ENCODE data around the gene SYNDIG1. TPM values are rescaled to one million over a fixed set of nuclear protein-coding genes. Genes with fewer than 3 reads are reported as not detected.

The SYNDIG1 gene
- total RNA-seq, 2 experiments from 2014 or later: not detected

DNA sequence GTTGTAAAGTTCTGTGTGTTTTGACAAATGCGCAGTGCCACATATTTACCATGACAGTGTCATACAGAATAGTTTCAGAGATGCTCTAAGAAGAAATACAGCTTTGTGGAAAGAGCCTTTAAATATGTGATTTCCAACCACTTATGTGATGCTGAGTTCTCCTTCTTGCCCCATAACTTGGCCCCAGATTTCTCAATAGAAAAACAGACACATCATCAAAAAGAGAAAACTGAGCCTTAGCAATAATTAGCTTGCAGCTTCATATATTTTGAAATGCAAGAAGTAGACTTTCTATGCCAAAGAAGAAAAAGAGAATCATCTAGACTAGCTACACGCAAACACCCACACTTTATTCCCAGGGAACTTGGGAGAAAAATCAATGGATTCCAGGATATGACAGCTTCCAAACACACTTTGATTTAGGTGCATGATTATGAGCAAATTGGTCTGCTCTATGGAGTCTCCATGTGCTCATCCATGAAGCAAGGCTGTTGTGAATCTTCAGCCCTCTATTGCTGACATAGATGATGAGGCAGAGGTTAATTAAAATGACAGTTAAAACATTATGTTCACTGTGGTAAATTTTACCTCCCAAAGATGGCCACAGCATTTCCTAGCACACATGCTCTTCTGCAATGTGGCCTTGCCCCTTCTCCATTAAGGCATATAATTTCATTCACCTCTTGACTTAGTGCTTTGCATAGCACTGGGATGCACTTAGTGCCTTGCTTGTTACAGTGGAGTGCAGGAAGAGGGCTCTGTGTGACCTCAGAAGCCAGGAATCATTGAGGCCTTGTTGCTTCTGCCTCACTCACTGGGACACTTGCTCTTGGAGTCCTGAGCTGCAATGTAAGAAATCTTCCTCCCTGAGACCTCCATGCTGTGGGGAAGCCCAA lies 174.6 kb downstream of the SYNDIG1 start:
- Mint-ChIP-seq H3K9me3 (no peaks in the 10 kb centered on the region), H3K27ac (no peak overlapping the region), H3K4me1 (ENCODE audit: low read depth) (peaks cover 6% of the 10 kb centered on the region), H3K27me3 (no peaks in the 10 kb centered on the region), H3K36me3 (ENCODE audit: low read depth) (no peaks in the 10 kb centered on the region), H3K4me3 (no peak overlapping the region)
- no peak overlapping the region for H3K27ac ChIP-seq (ENCODE audit: low read depth in 1 of 2, low read length in 2 of 2)
- TF ChIP-seq, protein P1, sequence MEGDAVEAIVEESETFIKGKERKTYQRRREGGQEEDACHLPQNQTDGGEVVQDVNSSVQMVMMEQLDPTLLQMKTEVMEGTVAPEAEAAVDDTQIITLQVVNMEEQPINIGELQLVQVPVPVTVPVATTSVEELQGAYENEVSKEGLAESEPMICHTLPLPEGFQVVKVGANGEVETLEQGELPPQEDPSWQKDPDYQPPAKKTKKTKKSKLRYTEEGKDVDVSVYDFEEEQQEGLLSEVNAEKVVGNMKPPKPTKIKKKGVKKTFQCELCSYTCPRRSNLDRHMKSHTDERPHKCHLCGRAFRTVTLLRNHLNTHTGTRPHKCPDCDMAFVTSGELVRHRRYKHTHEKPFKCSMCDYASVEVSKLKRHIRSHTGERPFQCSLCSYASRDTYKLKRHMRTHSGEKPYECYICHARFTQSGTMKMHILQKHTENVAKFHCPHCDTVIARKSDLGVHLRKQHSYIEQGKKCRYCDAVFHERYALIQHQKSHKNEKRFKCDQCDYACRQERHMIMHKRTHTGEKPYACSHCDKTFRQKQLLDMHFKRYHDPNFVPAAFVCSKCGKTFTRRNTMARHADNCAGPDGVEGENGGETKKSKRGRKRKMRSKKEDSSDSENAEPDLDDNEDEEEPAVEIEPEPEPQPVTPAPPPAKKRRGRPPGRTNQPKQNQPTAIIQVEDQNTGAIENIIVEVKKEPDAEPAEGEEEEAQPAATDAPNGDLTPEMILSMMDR (IDR thresholded peaks at IDR 0.05): no peak
- peaks cover 0 to 6% of the 10 kb centered on the region in 2 experiments for H3K9me3 ChIP-seq (ENCODE audit: control insufficient read depth in 1 of 2, insufficient read depth in 1 of 2, low read length in 2 of 2)
- H3K4me3 ChIP-seq (ENCODE audit: low read length): no peak overlapping the region
- H3K4me1 ChIP-seq (ENCODE audit: insufficient read depth, low read length): no peaks in the 10 kb centered on the region
- CTCF ChIA-PET: no interaction called here
- intact Hi-C loops (cut with DNase I, micrococcal nuclease): no loop called here
- ATAC-seq (ENCODE audit: poor library complexity) (no peak), DNase-seq (no peak)
- no peaks in the 10 kb centered on the region for H3K36me3 ChIP-seq (ENCODE audit: insufficient read depth, low read length)
- peaks cover 0 to 4% of the 10 kb centered on the region in 2 experiments for H3K27me3 ChIP-seq (ENCODE audit: control insufficient read depth in 1 of 2, insufficient read depth in 2 of 2, low read length in 2 of 2)
- POLR2A ChIA-PET: no interaction called here

DNA sequence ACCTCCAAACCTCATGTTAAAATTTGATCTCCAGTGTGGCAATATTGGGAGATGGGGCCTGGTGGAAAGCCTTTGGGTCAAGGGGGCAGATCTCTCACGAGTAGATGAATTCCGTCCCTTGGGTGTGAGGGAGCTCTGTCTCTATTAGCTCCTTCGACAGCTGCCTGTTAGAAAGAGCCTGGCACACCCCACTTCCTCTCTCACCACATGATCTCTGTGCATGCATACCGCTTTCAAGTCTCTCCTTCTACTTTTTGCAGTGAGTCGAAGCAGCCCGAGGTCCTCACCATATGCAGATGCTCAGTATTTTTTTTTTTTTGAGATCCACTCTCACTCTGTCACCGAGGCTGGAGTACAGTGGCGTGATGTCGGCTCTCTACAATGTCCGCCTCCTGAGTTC lies 176.9 kb downstream of the SYNDIG1 start:
- ATAC-seq (ENCODE audit: poor library complexity): no peak
- Histone ChIP-seq H3K4me1 (ENCODE audit: insufficient read depth, low read length) (no peaks in the 10 kb centered on the region), H3K27me3 (ENCODE audit: control insufficient read depth in 1 of 2, insufficient read depth in 2 of 2, low read length in 2 of 2) (peaks cover 0 to 4% of the 10 kb centered on the region in 2 experiments), H3K36me3 (ENCODE audit: insufficient read depth, low read length) (no peaks in the 10 kb centered on the region), H3K27ac (ENCODE audit: low read depth in 1 of 2, low read length in 2 of 2) (no peak overlapping the region), H3K9me3 (ENCODE audit: control insufficient read depth in 1 of 2, insufficient read depth in 1 of 2, low read length in 2 of 2) (peaks cover 0 to 6% of the 10 kb centered on the region in 2 experiments), H3K4me3 (ENCODE audit: low read length) (no peak overlapping the region)
- DNase-seq: no peak
- CTCF ChIA-PET: no interaction called here
- H3K27ac Mint-ChIP-seq: no peak overlapping the region
- no peaks in the 10 kb centered on the region for H3K27me3 Mint-ChIP-seq
- TF ChIP-seq, protein P1 (IDR thresholded peaks at IDR 0.05): no peak
- H3K36me3 Mint-ChIP-seq (ENCODE audit: low read depth): no peaks in the 10 kb centered on the region
- H3K4me3 Mint-ChIP-seq: no peak overlapping the region
- intact Hi-C loops (cut with DNase I, micrococcal nuclease): no loop called here
- no peaks in the 10 kb centered on the region for H3K9me3 Mint-ChIP-seq
- POLR2A ChIA-PET: no interaction called here
- H3K4me1 Mint-ChIP-seq (ENCODE audit: low read depth): peaks cover 6% of the 10 kb centered on the region

DNA sequence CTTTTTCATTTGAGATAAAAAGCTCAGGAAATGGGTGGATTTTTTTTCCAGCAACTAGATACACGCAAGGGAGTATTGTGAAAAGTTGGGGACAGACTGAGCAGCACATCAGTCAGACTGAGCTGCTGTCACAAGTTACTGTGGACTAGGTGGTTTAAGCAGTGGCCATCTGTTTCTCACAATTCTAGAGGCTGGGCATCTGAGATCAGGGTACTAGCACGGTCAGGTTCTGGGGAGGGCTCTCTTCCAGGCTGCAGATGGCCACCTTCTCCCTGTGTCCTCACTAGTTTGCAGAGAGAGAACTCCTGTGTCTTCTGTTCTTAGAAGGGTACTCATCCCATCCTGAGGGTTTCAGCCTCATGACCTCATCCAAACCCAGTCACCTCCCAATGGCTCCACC lies 178.3 kb downstream of the SYNDIG1 start:
- Mint-ChIP-seq H3K9me3 (no peaks in the 10 kb centered on the region), H3K27me3 (no peaks in the 10 kb centered on the region), H3K36me3 (ENCODE audit: low read depth) (no peaks in the 10 kb centered on the region), H3K4me3 (no peak overlapping the region), H3K27ac (no peak overlapping the region), H3K4me1 (ENCODE audit: low read depth) (peaks cover 6% of the 10 kb centered on the region)
- ChIA-PET CTCF (no interaction called here), POLR2A (no interaction called here)
- TF ChIP-seq, protein P1 (IDR thresholded peaks at IDR 0.05): no peak
- Histone ChIP-seq H3K27me3 (ENCODE audit: control insufficient read depth in 1 of 2, insufficient read depth in 2 of 2, low read length in 2 of 2) (peaks cover 0 to 4% of the 10 kb centered on the region in 2 experiments), H3K4me1 (ENCODE audit: insufficient read depth, low read length) (no peaks in the 10 kb centered on the region), H3K27ac (ENCODE audit: low read depth in 1 of 2, low read length in 2 of 2) (no peak overlapping the region), H3K36me3 (ENCODE audit: insufficient read depth, low read length) (no peaks in the 10 kb centered on the region), H3K9me3 (ENCODE audit: control insufficient read depth in 1 of 2, insufficient read depth in 1 of 2, low read length in 2 of 2) (peaks cover 0 to 6% of the 10 kb centered on the region in 2 experiments), H3K4me3 (ENCODE audit: low read length) (no peak overlapping the region)
- DNase-seq (no peak), ATAC-seq (ENCODE audit: poor library complexity) (no peak)
- intact Hi-C loops (cut with DNase I, micrococcal nuclease): no loop called here
